ENCODE measurements around the gene DNAJB2. TPM values are rescaled to one million over a fixed set of nuclear protein-coding genes. Genes with fewer than 3 reads are reported as not detected.

The DNAJB2 gene
- total RNA-seq (10 to 100 TPM; 22.0 to 71.8 TPM), polyA plus RNA-seq (10 to 100 TPM in 1 of 2 donors, 1 to 10 TPM in 1; 7.4 to 32.0 TPM)

DNA sequence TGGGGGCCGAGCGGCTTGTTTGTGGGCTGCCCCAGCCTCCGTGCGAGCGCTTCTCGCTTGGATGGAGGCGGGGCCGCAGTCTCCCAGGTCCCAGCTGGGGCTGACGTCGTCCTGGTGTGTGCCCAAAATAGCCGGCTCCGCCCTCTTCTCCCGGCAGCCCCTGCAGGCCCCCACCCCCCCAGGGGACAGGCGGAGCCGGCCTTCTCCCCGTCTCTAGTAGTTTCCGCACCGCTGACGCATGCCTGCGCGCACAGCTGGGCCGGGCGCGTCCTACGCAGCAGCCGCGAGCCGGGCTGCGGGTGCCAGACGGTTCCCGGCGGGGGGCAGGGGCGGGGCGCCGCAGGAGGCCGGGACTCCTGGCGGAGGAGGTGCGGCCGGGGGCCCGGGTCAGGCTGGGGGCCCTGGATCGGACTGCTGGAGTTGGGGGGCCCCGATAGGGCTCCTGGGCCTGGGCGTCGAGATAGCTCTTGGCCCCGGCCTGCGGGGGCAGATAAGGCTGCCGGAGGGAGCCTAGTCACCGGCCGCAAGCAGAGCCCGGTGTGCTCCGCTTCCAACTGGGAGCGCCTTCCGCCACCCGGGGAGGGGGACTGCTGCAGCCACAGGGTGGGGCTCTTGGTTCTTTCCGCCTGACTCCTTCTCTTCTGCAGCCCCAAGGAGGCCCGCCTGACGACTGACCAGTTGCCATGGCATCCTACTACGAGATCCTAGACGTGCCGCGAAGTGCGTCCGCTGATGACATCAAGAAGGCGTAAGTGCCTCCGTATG lies at the start of gene DNAJB2:
Gene DNAJB2 (plus strand): TSS at position 216 of the 765 bp plus-strand sequence. CDS start 468 bp downstream, at position 684.
- Histone ChIP-seq H3K27me3 (ENCODE audit: control insufficient read depth in 4 of 4, insufficient read depth in 4 of 4, low read length in 3 of 4) (no peaks in the 10 kb centered on the region), H3K27ac (ENCODE audit: low read depth in 1 of 2, low read length in 2 of 2) (peak within 1 kb of the TSS; percentile 96 to 98), H3K9me3 (ENCODE audit: control insufficient read depth in 4 of 4, low read length in 3 of 4) (no peaks in the 10 kb centered on the region), H3K9ac (ENCODE audit: low read depth in 1 of 2, low read length in 2 of 2) (peak within 1 kb of the TSS; percentile 89 to 94), H3K36me3 (ENCODE audit: control insufficient read depth in 4 of 4, insufficient read depth in 3 of 4, low read depth in 1 of 4, low read length in 3 of 4) (peaks cover 2 to 32% (median 28%) of the 10 kb centered on the region in 4 donors), H3K4me3 (ENCODE audit: low read depth in 1 of 3, low read length in 3 of 3) (peak within 1 kb of the TSS; percentile 55 to 80 (median 72)), H3K4me1 (ENCODE audit: control insufficient read depth in 4 of 4, insufficient read depth in 4 of 4, low read length in 3 of 4) (peaks cover 7 to 24% (median 14%) of the 10 kb centered on the region in 4 donors)
- TF ChIP-seq, protein P1, sequence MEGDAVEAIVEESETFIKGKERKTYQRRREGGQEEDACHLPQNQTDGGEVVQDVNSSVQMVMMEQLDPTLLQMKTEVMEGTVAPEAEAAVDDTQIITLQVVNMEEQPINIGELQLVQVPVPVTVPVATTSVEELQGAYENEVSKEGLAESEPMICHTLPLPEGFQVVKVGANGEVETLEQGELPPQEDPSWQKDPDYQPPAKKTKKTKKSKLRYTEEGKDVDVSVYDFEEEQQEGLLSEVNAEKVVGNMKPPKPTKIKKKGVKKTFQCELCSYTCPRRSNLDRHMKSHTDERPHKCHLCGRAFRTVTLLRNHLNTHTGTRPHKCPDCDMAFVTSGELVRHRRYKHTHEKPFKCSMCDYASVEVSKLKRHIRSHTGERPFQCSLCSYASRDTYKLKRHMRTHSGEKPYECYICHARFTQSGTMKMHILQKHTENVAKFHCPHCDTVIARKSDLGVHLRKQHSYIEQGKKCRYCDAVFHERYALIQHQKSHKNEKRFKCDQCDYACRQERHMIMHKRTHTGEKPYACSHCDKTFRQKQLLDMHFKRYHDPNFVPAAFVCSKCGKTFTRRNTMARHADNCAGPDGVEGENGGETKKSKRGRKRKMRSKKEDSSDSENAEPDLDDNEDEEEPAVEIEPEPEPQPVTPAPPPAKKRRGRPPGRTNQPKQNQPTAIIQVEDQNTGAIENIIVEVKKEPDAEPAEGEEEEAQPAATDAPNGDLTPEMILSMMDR (IDR thresholded peaks at IDR 0.05; ENCODE audit: low read depth, low read length, missing input control): no peak
- TF ChIP-seq SP1 (IDR thresholded peaks at IDR 0.05) (peak; percentile 67), TAF1 (conservative IDR thresholded peaks at IDR 0.05) (peak; percentile 53), FOXA2 (IDR thresholded peaks at IDR 0.05) (no peak), GABPA (IDR thresholded peaks at IDR 0.05 in 1 of 2, conservative IDR thresholded peaks at IDR 0.05 in 1 of 2) (no peak), RAD21 (IDR thresholded peaks at IDR 0.05) (peak in 1 of 2 donors; percentile 25), JUND (IDR thresholded peaks at IDR 0.05) (peak; percentile 55 to 65), EGR1 (IDR thresholded peaks at IDR 0.05; ENCODE audit: low read depth in 2 of 2) (no peak), FOXA1 (IDR thresholded peaks at IDR 0.05) (no peak), YY1 (IDR thresholded peaks at IDR 0.05) (peak; percentile 68), NR2F2 (IDR thresholded peaks at IDR 0.05) (no peak), RXRA (IDR thresholded peaks at IDR 0.05) (peak in 1 of 2 donors; percentile 20), HNF4A (conservative IDR thresholded peaks at IDR 0.05) (peak; percentile 11 to 17), HNF4G (IDR thresholded peaks at IDR 0.05) (no peak)
- TF ChIP-seq, protein P2, sequence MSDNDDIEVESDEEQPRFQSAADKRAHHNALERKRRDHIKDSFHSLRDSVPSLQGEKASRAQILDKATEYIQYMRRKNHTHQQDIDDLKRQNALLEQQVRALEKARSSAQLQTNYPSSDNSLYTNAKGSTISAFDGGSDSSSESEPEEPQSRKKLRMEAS (IDR thresholded peaks at IDR 0.05): no peak
- TF ChIP-seq, protein P3, sequence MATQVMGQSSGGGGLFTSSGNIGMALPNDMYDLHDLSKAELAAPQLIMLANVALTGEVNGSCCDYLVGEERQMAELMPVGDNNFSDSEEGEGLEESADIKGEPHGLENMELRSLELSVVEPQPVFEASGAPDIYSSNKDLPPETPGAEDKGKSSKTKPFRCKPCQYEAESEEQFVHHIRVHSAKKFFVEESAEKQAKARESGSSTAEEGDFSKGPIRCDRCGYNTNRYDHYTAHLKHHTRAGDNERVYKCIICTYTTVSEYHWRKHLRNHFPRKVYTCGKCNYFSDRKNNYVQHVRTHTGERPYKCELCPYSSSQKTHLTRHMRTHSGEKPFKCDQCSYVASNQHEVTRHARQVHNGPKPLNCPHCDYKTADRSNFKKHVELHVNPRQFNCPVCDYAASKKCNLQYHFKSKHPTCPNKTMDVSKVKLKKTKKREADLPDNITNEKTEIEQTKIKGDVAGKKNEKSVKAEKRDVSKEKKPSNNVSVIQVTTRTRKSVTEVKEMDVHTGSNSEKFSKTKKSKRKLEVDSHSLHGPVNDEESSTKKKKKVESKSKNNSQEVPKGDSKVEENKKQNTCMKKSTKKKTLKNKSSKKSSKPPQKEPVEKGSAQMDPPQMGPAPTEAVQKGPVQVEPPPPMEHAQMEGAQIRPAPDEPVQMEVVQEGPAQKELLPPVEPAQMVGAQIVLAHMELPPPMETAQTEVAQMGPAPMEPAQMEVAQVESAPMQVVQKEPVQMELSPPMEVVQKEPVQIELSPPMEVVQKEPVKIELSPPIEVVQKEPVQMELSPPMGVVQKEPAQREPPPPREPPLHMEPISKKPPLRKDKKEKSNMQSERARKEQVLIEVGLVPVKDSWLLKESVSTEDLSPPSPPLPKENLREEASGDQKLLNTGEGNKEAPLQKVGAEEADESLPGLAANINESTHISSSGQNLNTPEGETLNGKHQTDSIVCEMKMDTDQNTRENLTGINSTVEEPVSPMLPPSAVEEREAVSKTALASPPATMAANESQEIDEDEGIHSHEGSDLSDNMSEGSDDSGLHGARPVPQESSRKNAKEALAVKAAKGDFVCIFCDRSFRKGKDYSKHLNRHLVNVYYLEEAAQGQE (IDR thresholded peaks at IDR 0.05): peak; percentile 70
- TF ChIP-seq, protein P4, sequence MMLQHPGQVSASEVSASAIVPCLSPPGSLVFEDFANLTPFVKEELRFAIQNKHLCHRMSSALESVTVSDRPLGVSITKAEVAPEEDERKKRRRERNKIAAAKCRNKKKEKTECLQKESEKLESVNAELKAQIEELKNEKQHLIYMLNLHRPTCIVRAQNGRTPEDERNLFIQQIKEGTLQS (IDR thresholded peaks at IDR 0.05): no peak
- TF ChIP-seq, protein P5, sequence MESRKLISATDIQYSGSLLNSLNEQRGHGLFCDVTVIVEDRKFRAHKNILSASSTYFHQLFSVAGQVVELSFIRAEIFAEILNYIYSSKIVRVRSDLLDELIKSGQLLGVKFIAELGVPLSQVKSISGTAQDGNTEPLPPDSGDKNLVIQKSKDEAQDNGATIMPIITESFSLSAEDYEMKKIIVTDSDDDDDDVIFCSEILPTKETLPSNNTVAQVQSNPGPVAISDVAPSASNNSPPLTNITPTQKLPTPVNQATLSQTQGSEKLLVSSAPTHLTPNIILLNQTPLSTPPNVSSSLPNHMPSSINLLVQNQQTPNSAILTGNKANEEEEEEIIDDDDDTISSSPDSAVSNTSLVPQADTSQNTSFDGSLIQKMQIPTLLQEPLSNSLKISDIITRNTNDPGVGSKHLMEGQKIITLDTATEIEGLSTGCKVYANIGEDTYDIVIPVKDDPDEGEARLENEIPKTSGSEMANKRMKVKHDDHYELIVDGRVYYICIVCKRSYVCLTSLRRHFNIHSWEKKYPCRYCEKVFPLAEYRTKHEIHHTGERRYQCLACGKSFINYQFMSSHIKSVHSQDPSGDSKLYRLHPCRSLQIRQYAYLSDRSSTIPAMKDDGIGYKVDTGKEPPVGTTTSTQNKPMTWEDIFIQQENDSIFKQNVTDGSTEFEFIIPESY (IDR thresholded peaks at IDR 0.05): no peak
- 3% methylated on average over 65 of the region's 65 CpGs for WGBS
- peak; percentile 95 for DNase-seq (ENCODE audit: low spot score)
